BJ (cell line): ENCODE measurements around the gene GPR142. TPM values are rescaled to one million over a fixed set of nuclear protein-coding genes. Genes with fewer than 3 reads are reported as not detected.

Experiments
- CTCF ChIA-PET: fragments of 350-600 bp; formaldehyde crosslinking; extraction: SDS; loops from one replicate; lab custom pipeline; 2021; ENCODE audit warnings: antibody characterized with exemption, inconsistent platforms; lab: Yijun Ruan, JAX
- POLR2A ChIA-PET: fragments of 300-600 bp; sonication (Branson Sonifier 250); formaldehyde crosslinking; extraction: SDS; loops from one replicate; lab custom pipeline; 2021; ENCODE audit warnings: antibody characterized with exemption; lab: Charles Lee
- DNase-seq: peaks from one replicate; pipeline ENCODE4 v3.0.0-alpha.2; 2011; ENCODE audit warnings: low read depth
- H3K27me3 ChIP-seq: 2 replicates; pipeline ENCODE4 v1.6.0; 2011; ENCODE audit warnings: low read length; ENCODE audit not compliant: control insufficient read depth, insufficient read depth
- H3K36me3 ChIP-seq: 2 replicates; pipeline ENCODE4 v1.5.1; 2011; ENCODE audit warnings: low read length; ENCODE audit not compliant: control insufficient read depth, insufficient read depth
- H3K4me3 ChIP-seq: 2 replicates; pipeline ENCODE4 v1.5.1; 2011; ENCODE audit warnings: low read depth, mild to moderate bottlenecking, control low read depth, low read length
- polyA plus RNA-seq: library from polyadenylated mRNA; depleted of rRNA; stranded (reverse); fragments of >200 nt; gene quantifications from 2 replicates; pipeline ENCODE4 v1.2.3, GENCODE V29; 2011
- TF ChIP-seq, protein P1 (sequence below): IDR thresholded peaks from 2 replicates; pipeline ENCODE4 v1.5.1; 2011; ENCODE audit warnings: low read depth, mild to moderate bottlenecking, control low read depth, inconsistent platforms, low read length, moderate library complexity; ENCODE audit not compliant: insufficient read depth

Gene GPR142
- polyA plus RNA-seq, 1 experiment = not detected

DNA sequence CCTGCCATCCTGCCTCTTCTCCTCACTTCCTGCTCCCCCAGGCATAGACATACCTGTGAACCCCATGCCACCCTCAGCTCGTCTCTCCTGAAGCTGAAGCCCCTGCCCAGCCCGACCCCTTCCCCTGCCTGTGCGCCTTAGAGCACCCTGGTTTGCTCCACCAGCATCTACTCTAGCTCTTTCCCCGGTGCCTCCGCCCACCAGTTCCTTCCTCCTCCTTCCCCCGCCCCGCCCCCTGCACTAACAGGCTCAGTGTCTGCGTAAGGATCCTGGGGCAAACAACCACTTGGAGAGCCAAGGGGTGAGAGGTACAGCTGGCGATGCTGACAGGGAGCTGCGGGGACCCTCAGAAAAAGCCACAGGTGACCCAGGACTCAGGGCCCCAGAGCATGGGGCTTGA lies 1.9 kb downstream of the GPR142 start:
- Histone ChIP-seq H3K4me3 (no peak overlapping the region), H3K27me3 (no peaks in the 10 kb centered on the region), H3K36me3 (no peaks in the 10 kb centered on the region)
- DNase-seq = no peak
- ChIA-PET POLR2A (no interaction called here), CTCF (interaction anchor here (1.2 to 6.6 kb wide), 6 partner anchors 10 to 141 kb away, joined by 3 to 94 read pairs (median 4); no protein-coding TSS in a partner anchor)
- TF ChIP-seq, protein P1, sequence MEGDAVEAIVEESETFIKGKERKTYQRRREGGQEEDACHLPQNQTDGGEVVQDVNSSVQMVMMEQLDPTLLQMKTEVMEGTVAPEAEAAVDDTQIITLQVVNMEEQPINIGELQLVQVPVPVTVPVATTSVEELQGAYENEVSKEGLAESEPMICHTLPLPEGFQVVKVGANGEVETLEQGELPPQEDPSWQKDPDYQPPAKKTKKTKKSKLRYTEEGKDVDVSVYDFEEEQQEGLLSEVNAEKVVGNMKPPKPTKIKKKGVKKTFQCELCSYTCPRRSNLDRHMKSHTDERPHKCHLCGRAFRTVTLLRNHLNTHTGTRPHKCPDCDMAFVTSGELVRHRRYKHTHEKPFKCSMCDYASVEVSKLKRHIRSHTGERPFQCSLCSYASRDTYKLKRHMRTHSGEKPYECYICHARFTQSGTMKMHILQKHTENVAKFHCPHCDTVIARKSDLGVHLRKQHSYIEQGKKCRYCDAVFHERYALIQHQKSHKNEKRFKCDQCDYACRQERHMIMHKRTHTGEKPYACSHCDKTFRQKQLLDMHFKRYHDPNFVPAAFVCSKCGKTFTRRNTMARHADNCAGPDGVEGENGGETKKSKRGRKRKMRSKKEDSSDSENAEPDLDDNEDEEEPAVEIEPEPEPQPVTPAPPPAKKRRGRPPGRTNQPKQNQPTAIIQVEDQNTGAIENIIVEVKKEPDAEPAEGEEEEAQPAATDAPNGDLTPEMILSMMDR = no peak

DNA sequence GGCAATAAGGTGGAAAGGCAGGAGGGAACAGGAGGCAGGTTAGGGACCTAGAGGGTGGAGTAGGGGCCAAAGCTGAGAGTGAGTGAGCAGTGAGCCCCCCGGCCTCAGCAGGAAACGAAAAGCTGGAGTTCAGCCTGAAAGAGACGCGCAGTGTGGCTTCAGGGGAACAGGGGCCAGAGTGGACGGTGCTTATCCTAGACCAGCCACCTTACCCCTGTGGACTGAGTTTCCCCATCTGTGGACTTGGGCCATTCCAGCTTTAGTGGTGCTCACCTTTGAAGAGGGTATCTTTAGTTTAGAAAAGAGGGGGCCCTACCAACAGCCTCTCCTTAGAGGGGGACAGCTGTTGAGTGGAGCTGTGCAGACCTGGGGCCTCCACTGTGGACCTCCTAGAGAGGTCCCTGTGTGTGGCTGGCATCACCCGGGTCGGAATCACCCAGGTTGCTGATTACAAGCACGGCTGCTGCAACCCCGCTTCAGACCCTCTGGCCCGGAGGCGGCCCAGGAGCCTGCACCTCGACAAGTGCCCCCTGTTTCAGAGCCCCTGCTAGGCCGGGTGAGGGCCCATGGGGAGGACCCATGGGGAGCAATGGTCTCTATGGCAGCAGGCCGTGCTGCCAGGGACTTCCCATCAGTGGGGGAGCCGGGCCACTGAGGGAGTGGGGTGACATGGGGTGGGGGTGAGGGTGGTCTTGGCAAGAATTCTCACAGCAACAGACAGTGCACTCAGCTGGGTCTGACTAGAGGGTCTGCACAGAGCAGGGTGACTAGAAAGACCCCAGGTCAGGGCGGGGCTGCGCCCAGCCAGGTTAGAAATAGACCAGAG lies 2.6 kb downstream of the GPR142 start:
- DNase-seq = no peak
- TF ChIP-seq, protein P1 = no peak
- Histone ChIP-seq H3K4me3 (no peak overlapping the region), H3K36me3 (no peaks in the 10 kb centered on the region), H3K27me3 (no peaks in the 10 kb centered on the region)
- ChIA-PET CTCF (interaction anchor here (1.3 to 6.6 kb wide), 4 partner anchors 9 to 127 kb away, joined by 4 to 94 read pairs (median 22); no protein-coding TSS in a partner anchor), POLR2A (no interaction called here)

DNA sequence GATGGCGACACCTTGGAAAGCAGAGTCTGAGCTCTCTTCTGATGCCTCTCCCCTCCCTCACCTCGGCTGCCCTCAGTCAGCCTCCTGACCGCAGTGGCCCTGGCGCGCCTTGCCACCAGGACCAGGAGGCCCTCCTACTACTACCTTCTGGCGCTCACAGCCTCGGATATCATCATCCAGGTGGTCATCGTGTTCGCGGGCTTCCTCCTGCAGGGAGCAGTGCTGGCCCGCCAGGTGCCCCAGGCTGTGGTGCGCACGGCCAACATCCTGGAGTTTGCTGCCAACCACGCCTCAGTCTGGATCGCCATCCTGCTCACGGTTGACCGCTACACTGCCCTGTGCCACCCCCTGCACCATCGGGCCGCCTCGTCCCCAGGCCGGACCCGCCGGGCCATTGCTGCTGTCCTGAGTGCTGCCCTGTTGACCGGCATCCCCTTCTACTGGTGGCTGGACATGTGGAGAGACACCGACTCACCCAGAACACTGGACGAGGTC lies 4.4 kb downstream of the GPR142 start:
- ChIA-PET CTCF (interaction anchor here (6.6 kb wide), 1 partner anchor 85 kb away, joined by 94 read pairs; no protein-coding TSS in a partner anchor), POLR2A (no interaction called here)
- DNase-seq = no peak
- no peak overlapping the region for H3K4me3 ChIP-seq
- H3K36me3 ChIP-seq = no peaks in the 10 kb centered on the region
- TF ChIP-seq, protein P1 = no peak
- no peaks in the 10 kb centered on the region for H3K27me3 ChIP-seq

DNA sequence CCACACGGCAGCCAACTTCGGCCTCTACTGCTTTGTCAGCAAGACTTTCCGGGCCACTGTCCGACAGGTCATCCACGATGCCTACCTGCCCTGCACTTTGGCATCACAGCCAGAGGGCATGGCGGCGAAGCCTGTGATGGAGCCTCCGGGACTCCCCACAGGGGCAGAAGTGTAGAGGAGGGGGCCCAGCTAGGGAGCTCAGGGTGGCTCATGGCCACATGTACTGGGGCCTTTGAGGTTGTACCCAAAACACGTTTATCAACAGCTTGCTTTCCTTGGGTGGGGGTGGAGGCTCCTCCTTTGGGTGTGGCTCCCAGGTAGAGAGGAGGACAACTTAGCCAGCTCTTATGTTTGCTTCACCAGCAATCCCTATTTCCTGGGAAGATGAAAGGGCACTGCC lies 5.1 kb downstream of the GPR142 start:
- no peaks in the 10 kb centered on the region for H3K36me3 ChIP-seq
- TF ChIP-seq, protein P1 = no peak
- no peak overlapping the region for H3K4me3 ChIP-seq
- no peaks in the 10 kb centered on the region for H3K27me3 ChIP-seq
- POLR2A ChIA-PET = no interaction called here
- no peak for DNase-seq
- CTCF ChIA-PET = interaction anchor here (1.2 kb wide), 1 partner anchor 19 kb away, joined by 4 read pairs; no protein-coding TSS in a partner anchor
